KG1 (cell line): ENCODE data around the gene XRCC4.
"Not testable (repeated sequence)": the region's sequence is repeated elsewhere in the genome, so short reads cannot be mapped to it uniquely, and the experiment has no call there.

Experiments
- DNase-seq: peaks from one replicate; lab custom pipeline; 2025; lab: John Stamatoyannopoulos, UW

Gene XRCC4

DNA sequence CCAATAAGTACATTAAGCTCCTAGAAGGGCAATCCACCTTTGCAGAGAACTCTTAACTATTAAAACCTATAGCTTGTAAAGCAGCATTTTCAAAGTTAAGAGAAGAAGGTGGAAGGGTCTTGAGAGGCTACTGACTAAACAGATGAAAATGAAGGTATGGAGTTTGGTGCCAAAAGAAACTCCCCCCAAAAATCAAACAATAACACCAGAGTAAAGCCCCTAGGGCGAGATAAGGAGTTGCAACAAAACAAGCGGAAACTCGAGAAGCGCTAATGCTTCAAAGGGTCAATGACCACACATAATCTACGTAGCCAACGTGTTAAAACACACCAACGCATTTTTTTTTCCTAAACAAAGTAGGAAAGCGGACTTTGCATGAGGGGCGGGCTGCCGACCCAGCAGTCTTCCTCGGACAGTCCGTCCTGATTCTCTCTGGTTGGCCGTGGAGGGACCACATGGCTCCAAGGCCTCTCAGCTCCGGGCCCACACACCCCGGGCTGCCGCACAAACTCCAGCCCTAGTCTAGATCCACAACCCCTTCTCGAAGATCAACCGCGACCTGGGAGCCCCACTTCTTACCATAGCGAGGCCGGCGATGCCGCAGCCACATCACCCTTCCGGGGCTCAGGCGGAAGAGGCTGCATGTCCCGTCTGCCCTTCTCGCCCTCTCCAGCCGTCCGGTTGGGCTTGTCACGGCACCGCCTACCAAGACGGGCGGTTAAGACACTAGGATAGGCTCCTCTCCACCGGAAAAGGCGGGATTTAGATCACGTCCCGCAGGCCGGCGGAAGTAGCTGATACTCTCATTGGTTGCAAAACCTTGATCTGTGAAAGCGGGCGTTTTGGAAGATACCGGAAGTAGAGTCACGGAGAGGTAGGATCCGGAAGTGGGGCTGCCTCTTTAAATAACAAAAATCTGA lies at the start of gene XRCC4, which contains the start of gene TMEM167A:
TSS of gene XRCC4 (plus strand) at position 806 of the 920 bp plus-strand sequence. CDS start 27,373 bp downstream, outside the sequence.
TSS of gene TMEM167A (minus strand) at position 653 of the 920 bp plus-strand sequence. CDS start at position 582, 71 bp downstream.
- peak; percentile 95 for DNase-seq

DNA sequence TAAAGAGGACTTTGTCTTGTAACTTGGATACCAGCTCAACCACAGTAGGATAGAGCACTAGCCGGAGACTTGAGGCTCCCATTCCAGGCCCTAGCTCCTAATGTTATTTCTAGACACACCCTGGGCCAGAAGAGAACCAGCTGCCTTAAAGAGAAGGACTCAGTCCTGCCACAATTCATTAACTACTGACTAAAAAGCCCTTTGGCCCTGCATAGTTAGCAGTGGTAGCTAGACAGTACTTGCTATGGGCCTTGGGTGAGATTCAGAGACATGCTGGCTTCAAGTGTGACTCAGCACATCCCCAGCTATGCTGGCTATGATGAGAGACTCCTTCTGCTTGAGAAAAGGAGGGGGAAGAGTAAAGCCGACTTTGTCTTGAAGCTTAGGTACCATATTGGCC lies 47.4 kb upstream of the XRCC4 start:
- no peak for DNase-seq

DNA sequence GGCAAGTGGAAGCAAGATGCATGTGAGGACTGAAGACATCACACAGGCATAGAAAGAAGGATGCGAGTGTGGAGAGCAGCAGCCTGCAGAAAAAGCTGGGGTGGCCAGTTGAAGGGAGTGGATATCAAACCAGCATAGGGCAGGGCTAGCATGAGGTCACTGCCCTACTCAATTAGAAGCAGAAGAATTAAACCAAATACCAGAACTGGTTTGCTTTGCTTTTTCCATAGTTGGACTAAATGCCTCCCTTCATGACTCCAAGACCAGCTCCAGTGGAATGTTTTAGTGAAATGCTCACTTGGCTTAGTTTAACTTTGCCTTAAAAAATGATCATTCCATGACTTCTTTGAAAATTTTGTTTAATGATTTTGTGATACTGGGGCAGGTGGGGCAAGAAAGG lies 46.0 kb upstream of the XRCC4 start:
- no peak for DNase-seq

DNA sequence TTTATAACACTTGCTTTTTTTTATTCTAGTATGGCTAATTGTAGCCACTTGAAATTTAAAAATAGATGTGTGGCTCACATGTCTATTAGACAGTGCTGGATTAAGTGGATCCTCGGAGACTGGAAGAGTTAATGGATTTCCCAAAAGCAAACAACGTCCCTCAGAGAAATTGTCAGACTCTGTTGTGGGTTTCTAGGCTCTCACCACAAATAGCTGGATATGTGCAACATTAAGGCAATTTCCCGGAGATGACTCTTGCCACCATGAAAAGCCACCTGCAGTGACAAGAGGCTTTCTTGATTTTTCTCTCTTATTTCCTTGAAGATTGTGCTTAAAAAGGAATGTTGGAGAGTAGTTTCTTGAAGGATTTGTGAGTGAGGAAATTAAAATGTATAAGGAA lies 43.3 kb upstream of the XRCC4 start:
- no peak for DNase-seq

DNA sequence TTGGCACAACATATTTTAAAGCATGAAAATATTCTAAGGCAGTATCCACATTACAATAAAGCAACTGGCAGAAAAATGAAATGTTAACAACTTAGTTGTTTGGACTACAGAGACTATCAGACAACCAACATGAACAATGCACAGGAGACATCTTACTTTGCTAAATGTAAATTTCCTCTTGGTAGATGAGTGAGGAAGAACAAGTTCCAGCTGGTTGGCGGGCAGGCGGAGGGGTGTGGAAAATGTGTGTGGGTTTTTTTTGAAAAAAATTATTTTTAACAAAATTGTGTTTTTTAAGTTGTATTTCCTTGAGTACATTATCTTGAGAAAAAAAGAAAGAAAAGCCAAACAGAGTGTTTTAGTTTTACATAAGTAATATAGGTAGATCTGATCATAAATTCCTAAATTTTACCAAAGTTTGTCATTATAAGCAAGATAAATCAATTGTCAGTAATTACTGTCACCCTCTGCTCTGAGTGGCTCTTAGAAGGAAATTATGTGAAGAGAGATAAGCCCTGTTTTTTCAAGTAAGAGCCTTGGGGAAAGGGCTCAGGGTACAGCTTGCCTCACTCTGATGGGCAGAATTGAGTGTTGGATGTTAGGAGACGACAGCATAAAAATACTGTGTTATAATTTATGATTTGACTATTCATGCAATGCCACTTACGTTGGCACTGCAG lies 42.7 kb upstream of the XRCC4 start:
- no peak for DNase-seq

DNA sequence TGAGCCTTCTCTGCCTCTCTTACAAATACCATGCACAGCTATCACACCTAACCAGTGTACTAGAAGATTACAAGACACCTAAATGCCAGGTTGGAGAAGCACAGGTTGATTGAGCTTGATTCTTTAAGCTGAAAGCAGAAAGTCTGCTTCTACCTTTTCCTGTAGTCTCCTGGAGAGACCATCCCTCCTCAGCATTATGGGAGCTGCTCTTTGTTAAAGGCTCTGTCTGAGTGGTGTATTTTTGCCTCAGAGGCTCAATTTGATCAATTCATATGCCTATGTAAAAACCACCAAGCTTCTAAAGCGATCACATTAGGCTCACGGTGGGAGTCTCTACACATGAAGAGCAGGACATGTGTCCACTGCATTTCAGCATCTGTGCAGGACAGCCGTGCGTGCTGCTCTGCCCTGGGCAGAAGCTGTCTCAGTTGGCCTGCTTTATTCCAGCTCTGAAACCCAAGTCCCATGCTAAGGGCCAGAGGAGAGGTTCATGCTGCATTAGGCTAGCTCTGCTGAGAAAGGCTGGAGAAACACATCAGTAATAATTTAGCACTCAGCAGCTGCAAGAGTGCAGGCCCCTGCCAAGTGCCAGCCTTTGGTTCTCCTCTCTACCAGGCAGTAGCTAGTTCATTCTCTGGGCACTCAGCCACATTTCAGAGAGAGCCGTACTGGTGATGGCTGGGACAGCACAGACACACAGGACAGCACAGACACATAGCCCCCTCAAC lies 41.8 kb upstream of the XRCC4 start:
- DNase-seq, result peak; percentile 49

DNA sequence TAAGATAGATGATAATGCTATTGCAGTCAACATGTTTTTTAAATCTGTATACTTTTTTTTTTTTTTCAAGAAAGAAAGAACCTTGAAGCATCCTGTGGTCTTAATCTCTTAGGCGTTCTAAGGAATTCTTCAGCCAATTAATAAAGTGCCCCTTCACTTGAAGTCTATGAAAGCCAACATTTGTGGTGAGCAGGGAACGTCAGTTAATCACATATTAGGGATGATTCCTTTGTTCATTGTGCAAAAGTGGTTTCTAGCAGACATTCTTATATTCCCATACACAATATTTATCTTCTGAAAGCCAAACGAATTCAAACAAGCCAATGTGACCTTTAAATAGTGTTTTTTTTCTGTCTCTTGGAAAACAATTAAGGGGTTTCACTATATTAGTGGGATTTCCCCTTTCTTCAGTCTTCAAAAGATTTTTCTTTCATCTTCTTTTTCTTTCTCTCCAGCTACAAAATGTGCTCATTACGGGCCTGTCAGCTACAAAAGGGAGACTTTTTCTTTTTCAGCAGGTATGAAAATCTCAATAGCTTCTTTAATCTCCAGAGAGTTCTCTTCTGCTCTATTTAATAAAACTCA lies 40.3 kb upstream of the XRCC4 start:
- no peak for DNase-seq

DNA sequence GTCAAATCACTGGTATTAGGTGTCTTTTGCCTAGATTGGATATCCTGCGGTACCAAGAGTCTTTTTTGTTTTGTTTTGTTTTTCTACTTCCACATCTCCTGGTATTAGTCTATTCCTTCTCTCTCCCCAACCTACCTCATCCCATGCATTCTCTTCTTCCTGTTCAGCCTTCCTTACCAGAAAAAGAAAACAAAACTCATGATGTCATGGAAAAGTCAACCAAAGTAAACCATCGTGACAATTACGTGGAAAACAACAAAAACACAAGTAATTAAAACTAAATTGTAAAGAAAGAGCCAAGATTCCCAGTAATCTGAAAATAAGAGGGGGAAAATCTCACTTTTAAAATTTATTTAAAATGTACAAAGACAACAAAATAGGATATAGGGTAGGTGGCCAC lies 38.4 kb upstream of the XRCC4 start:
- no peak for DNase-seq

DNA sequence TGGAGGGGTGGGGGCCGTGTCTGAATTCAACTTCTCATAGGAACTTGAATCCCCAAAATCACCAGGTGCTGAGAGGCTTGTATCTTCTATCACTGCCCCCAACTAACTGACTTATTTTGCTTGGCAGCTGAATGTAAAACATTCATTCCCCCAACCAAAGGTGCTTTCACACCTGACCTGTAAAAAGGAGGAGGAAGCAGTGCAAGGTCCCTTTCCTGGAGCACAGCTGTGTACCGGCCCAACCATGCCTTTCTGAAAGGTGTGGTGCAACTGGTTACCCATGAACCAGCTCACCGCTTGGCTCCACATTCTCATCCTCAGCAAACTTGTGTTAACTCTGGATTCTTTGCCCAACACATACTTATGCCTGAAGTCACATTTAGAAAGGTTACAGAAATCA lies 34.8 kb upstream of the XRCC4 start:
- DNase-seq, result no peak

DNA sequence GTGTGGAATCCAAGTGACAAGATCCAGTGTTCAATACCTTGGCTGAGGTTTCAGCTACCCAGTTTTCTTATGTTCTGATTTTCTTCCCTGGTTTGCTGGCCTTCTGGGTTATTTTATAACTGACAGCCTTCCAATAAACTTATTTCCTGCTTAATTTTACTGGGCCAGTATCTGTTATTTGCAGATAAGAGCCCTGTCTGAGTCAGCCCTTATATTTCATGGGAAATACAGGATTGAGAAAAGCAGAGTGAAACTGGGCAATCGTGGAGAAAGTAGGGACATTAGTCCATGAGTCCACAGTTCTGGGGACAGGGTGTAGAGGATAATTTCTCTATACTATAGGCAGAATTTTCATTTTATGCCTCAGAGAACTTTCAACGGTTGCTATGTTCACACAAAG lies 32.4 kb upstream of the XRCC4 start:
- no peak for DNase-seq

DNA sequence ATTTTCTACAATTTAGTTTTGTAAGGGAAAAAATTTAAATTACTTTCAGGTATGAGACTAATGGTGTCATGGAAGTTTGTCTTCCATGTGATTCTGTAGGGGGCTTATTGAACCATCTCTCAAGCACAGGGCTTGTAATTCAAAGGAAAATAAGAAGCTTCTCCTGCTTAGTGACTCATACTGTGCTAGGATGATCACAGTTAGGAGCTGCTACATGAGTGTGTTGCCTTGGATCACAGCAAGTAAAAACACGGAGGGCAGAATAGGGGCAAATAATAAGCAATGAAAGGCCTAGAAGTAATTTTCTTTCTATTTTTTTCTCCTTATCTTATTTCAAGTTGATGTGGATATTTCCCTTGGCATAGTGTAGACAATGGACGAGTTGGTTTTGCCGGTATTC lies 29.1 kb upstream of the XRCC4 start:
- DNase-seq, result no peak

DNA sequence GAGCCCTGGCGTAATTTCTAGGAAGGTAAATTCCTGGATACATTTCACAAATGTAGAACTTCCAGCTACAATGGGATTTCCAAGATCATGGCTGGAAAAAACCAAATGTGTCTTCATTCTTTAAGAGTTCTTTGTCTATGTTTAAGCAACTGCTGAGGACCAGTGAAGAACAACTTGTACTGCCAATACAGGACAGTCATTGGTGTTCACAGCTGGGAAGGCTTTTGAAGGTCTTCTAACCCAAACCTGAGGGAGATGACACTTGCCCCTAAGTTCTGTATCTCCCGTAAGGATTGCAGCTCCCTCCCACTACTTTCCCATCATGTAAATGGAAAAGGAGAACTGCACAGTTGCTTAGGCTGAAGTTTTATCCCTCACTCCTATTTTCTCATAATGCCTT lies 28.5 kb upstream of the XRCC4 start:
- DNase-seq, result no peak

DNA sequence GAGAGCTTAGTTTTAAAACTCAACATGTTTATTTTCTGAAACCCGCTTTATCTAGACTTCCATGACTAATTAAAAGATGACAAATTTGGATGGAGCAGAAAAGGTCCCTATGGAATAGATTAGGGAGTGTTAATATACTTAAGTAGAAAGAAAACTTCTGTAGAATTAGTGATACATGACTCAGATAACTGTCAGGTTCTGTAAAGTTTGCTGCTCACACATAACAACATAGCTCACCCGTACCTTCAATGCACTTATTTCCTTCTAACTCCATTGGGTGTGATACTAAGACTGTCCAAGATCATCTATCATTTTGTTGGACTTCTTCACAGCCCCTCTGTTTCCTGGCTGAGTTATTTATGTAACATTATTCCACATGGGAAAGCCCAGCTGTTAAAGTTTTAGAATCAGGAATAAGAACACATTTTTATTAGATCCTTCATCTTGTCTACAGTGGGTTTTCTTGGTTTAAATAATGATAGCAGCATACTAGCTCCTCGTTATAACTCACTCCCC lies 27.9 kb upstream of the XRCC4 start:
- no peak for DNase-seq

DNA sequence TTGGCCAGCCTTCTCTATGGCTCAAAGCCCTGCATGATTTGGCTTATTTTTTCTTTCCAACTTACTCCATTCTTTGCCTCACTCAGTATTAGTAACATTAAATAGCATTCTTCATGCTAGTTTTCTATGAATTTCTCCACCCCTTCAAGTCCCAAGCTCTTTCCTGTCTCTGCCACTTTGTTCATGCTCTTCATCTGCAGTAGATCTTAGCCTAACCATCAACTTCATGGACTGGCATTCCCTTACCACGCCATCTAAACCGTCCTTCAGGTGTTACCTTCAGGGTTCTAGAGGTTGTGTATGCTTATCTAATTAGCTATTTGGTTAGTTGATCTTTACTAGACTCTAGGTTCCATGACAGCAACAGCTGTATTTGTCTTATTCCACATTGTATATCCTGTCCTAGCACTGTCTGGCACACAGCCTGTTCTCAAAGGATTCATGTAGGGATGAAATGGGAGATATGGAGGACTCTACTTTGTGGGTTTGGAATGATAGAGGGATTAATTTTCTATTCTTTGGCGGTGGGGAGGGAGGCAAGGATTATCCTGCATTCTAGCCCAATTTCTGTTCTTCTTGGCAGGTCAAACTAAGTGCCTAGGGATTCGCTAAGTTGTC lies 26.5 kb upstream of the XRCC4 start:
- DNase-seq, result no peak

DNA sequence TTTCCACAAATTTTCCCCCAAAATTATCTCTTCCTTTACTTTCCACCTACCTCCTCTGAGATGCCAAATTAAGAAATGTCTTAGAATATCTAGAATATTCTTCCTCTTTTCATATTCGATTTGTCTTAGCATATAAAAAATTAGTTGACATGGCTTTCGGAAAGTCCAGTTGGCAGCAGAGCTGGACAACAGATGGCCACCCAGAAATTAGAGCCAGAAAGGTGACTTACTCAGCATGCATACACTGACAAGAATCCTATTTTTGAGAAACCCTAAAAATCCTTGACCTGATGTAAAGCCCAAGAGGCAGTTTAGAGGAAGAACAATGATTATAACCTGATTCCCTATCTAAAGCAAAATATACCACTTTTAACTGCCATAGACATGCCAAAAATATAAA lies 22.2 kb upstream of the XRCC4 start:
- DNase-seq, result no peak

DNA sequence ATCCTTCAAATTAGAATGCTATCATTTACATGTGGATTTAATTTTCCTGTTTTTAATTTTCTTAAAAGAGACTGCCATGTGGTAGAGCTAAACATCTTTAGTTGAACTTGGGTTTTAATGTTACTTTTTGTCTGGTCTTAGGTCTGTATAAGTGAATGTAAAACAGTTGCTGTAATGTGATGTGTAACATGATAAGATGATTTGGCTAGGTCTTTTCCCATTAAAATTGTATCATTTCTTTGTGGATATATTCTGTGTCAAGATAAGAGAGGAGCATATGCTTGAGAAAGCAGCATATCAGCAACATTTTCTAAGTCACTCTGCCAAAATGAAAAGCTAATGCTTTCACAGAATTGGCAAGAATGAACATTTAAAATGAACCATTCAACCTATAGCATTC lies 18.6 kb upstream of the XRCC4 start:
- DNase-seq, result no peak

DNA sequence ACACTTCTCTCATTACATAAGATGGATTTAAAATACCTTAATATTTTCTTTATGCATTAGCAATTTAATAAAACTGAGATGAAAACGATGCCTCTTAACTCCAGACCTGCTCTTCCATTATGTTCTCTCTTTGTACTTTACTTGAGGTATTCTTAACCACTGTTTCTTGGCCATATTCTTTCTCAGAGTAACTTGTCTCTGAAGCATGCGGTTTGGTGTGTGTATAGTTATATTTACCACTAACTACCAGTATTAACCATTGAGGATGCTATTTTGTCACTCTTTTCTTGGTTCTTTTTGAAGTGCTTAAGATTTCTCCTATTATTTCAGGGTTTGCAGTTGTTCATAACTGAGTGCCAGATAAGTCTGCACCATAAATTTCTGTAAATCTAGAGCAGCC lies 18.0 kb upstream of the XRCC4 start:
- no peak for DNase-seq

DNA sequence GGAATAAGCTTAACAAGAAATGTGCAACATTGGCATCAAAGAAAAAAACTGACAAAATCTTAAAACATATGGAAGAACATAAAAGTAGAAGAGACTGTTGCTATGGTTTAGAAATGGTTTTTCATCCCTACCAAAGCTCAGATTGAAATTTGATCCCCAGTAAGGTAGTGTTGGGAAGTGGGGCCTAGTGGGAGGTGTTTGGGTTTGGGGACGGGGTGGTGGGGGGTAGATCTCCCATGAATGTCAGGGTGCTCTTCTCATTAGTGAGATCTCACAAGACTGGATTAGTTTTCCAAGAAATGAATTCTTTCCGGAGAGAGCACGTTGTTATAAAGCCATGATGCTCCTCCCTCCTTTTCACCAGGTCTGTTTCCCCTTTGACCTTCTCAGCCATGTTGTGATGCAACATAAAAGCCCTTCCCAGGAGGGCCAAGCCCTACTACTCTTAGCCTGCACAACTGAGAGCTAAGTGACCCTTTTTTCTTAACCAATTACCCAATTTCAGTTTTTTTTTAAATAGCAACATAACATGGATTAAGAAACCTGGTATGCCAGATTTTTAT lies 10.7 kb upstream of the XRCC4 start:
- no peak for DNase-seq

DNA sequence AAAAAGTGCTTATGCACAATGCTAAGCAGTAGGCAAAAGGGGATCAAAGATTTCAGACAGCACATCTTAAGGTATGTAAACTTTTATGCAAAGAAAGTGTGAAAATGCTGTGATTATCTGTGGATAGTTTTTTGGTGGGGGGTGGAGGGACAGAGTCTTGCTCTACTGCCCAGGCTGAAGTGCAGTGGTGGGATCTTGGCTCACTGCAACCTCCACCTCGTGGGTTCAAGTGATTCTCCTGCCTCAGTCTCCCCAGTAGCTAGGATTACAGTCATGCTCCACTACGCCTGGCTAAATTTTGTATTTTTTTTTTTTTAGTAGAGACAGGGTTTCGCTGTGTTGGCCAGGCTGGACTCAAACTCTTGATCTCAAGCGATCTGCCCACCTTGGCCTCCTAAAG lies 10.0 kb upstream of the XRCC4 start:
- DNase-seq, result not testable (repeated sequence)

DNA sequence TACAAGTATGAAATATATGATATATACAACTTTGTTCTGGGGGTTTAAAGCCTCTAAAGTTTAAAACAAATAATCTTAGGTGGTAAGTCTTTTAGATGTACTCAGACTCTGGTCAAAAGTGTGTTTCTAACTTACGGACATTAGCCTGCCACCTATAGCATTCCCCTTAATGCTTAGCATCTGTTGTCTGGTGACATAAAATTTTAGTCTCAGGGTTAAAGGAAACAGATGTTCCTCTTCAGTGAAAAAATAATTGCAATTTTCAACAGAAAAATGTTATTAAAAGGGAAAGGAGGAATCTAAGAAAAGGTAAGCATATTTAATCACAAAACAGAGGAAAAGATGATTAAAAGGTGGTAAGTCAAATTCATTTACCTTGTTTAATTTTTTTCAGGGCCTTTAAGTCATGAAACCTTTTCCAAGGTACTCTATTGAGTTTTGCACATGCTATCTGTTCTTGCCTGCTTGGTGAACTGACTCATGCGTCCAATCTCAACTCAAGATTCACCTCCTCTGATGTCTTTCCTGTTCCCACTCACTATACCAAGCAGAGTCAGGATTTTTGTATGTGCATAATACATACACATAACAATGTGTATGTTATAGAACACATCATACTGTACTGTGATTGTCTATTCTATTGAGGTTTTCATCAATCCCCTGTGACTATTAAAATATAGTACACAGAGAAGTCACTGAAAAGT lies 8.1 kb upstream of the XRCC4 start:
- no peak for DNase-seq
